ENCODE data around the gene NEMP1.

Gene NEMP1

DNA sequence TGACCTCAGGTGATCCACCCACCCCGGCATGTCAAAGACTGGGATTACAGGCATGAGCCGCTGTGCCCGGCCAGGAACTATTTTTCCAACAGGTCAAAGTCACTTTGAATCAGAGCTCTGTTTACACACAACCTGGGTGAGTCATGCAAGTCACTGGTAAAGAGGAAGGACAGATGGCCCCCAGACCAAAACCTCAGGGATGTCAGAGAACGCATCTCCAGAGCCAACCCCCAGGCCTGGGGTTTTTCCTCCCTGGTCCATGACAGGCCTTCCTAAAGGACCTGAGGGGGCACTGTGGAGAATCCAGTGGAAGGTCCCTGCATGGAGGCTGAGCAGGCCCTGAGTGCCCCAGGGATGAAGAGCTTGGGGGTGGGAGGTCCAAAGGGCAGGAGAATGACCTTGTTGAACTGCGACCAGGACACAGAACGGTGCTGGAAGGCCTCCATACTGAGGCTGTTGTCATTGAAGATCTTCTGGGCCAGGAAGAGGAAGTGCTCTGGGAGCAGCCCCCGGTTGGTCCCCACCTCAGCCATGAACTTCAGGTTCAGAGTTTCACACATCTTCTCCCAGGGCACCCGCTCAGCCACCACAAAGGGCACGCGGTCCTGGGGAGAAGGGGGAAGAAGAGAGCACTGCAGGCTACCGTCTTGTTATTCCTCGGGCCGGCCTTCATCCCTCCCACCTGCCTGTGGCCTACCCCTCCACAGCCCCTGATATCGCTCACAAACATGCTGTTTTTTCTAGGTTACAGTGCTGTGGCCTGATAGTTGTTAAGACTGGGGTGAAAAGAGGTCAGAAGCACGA lies 23.5 kb upstream of the NEMP1 start:
- TF ChIP-seq YY1 (IDR thresholded peaks at IDR 0.05; ENCODE audit: low read depth) (no peak), NFIC (IDR thresholded peaks at IDR 0.05) (no peak), TEAD4 (IDR thresholded peaks at IDR 0.05) (no peak), ZBTB7A (IDR thresholded peaks at IDR 0.05; ENCODE audit: low read depth) (no peak), EP300 (IDR thresholded peaks at IDR 0.05; ENCODE audit: borderline replicate concordance) (no peak), RAD21 (IDR thresholded peaks at IDR 0.05; ENCODE audit: low read depth) (no peak)
- TF ChIP-seq, protein P1, sequence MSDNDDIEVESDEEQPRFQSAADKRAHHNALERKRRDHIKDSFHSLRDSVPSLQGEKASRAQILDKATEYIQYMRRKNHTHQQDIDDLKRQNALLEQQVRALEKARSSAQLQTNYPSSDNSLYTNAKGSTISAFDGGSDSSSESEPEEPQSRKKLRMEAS (IDR thresholded peaks at IDR 0.05): no peak

DNA sequence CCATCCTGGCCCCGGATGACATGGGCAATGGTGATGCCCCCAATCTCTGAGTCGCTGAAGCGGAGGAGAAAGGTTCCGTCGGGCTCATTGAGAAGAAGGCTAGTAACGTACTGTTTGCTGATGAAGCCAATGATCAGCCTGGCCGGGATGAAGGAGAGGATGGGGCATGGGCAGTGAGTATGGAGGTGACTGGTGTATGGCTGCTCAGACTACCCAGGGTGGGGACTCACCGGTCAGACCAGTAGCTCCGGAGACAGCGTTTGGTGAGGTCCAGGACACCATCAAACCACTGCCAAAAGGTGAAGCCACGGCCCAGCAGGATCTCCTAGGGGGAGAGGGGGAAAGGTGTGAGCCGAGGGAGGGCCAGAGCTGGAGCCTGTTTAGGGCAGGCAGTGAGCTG lies 21.2 kb upstream of the NEMP1 start:
- no peak for TF ChIP-seq EP300 (IDR thresholded peaks at IDR 0.05; ENCODE audit: borderline replicate concordance)
- TF ChIP-seq, protein P2, sequence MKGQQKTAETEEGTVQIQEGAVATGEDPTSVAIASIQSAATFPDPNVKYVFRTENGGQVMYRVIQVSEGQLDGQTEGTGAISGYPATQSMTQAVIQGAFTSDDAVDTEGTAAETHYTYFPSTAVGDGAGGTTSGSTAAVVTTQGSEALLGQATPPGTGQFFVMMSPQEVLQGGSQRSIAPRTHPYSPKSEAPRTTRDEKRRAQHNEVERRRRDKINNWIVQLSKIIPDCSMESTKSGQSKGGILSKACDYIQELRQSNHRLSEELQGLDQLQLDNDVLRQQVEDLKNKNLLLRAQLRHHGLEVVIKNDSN (IDR thresholded peaks at IDR 0.05): no peak
- TF ChIP-seq CREB1 (IDR thresholded peaks at IDR 0.05; ENCODE audit: low read depth): no peak
- no peak for TF ChIP-seq TEAD4 (IDR thresholded peaks at IDR 0.05)
- TF ChIP-seq CEBPB (IDR thresholded peaks at IDR 0.05): no peak
- TF ChIP-seq NFIC (IDR thresholded peaks at IDR 0.05): no peak
- TF ChIP-seq, protein P3, sequence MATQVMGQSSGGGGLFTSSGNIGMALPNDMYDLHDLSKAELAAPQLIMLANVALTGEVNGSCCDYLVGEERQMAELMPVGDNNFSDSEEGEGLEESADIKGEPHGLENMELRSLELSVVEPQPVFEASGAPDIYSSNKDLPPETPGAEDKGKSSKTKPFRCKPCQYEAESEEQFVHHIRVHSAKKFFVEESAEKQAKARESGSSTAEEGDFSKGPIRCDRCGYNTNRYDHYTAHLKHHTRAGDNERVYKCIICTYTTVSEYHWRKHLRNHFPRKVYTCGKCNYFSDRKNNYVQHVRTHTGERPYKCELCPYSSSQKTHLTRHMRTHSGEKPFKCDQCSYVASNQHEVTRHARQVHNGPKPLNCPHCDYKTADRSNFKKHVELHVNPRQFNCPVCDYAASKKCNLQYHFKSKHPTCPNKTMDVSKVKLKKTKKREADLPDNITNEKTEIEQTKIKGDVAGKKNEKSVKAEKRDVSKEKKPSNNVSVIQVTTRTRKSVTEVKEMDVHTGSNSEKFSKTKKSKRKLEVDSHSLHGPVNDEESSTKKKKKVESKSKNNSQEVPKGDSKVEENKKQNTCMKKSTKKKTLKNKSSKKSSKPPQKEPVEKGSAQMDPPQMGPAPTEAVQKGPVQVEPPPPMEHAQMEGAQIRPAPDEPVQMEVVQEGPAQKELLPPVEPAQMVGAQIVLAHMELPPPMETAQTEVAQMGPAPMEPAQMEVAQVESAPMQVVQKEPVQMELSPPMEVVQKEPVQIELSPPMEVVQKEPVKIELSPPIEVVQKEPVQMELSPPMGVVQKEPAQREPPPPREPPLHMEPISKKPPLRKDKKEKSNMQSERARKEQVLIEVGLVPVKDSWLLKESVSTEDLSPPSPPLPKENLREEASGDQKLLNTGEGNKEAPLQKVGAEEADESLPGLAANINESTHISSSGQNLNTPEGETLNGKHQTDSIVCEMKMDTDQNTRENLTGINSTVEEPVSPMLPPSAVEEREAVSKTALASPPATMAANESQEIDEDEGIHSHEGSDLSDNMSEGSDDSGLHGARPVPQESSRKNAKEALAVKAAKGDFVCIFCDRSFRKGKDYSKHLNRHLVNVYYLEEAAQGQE (IDR thresholded peaks at IDR 0.05; ENCODE audit: low read depth): no peak
- no peak for TF ChIP-seq EGR1 (IDR thresholded peaks at IDR 0.05)
- TF ChIP-seq, protein P1 (IDR thresholded peaks at IDR 0.05): no peak
- no peak for TF ChIP-seq ZBTB7A (IDR thresholded peaks at IDR 0.05; ENCODE audit: low read depth)
- no peak for TF ChIP-seq TAF1 (IDR thresholded peaks at IDR 0.05; ENCODE audit: low read depth)
- TF ChIP-seq TCF12 (IDR thresholded peaks at IDR 0.05; ENCODE audit: low read depth): no peak
- TF ChIP-seq RAD21 (IDR thresholded peaks at IDR 0.05; ENCODE audit: low read depth): no peak
- TF ChIP-seq FOXM1 (IDR thresholded peaks at IDR 0.05; ENCODE audit: borderline replicate concordance, low read depth): no peak
- no peak for TF ChIP-seq YY1 (IDR thresholded peaks at IDR 0.05; ENCODE audit: low read depth)

DNA sequence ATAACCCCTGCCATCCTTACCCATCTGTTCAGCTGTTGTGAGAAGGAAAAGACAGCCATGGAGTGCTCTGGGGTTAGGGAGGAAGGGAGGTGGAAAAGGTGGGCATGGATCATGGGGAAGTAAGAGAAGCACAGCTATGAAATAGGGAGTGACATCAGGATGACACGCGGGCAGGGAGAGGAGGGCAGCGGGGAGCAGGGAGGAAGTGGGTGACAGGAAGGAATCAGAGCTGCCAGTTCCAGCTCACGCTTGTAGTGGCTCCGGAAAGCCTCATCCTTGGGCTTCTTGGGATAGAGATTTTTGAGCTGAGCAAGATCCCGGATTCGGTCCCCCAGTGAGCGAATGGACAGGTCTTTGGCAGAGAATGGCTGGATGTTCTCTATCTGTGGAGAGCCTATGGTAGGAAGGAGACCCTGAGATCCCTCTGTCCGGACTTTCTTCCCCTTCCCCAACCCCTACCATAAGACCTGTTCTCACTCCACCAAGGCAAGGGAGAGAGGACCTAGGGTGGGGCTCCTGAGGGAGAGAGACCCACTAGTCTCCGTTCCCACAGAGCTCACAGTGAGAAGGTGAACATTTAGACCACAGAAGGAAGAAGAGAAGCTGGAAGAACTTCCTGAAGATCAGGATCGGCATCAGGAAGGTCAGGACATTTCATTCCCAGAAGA lies 20.6 kb upstream of the NEMP1 start:
- no peak for TF ChIP-seq TEAD4 (IDR thresholded peaks at IDR 0.05)
- TF ChIP-seq, protein P1 (IDR thresholded peaks at IDR 0.05): no peak
- TF ChIP-seq, protein P2 (IDR thresholded peaks at IDR 0.05): no peak
- TF ChIP-seq TAF1 (IDR thresholded peaks at IDR 0.05; ENCODE audit: low read depth): no peak

DNA sequence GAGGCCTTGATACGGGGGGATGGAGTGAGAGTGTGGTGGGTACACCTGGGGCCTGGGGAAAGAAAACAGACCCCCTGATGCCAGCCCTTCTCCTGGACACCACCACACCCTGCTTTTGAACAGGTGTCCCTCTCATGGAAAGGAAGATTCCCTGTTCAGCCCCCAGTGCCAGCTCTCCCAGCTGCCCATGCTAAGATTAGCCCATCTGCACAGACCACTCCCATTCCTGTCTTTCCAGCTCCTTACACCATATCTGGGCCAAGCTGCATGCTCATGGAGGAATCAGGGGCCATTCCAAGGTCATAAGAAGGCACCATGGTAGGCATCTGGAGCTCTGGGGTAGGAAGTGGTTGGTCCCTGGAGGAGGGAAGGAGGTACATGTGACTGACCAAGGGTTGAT lies 20.0 kb upstream of the NEMP1 start:
- no peak for TF ChIP-seq FOXM1 (IDR thresholded peaks at IDR 0.05; ENCODE audit: borderline replicate concordance, low read depth)

DNA sequence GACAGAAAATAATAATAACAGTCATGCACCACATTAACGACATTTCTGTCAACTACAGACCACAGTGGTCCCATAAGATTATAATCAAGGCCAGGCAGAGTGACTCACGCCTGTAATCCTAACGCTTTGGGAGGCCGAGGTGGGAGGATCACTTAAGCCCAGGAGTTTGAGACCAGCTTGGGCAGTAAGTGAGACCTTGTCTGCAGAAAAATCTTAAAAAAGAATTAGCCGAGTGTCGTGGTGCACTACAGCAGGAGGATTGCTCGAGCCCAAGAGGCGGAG lies 18.9 kb upstream of the NEMP1 start:
- no peak for TF ChIP-seq RAD21 (IDR thresholded peaks at IDR 0.05; ENCODE audit: low read depth)
- TF ChIP-seq EP300 (IDR thresholded peaks at IDR 0.05; ENCODE audit: borderline replicate concordance): no peak
- TF ChIP-seq, protein P1 (IDR thresholded peaks at IDR 0.05): no peak
- no peak for TF ChIP-seq CEBPB (IDR thresholded peaks at IDR 0.05)
- TF ChIP-seq, protein P2 (IDR thresholded peaks at IDR 0.05): no peak
- TF ChIP-seq EGR1 (IDR thresholded peaks at IDR 0.05): no peak
- no peak for TF ChIP-seq TAF1 (IDR thresholded peaks at IDR 0.05; ENCODE audit: low read depth)
- no peak for TF ChIP-seq NFIC (IDR thresholded peaks at IDR 0.05)
- no peak for TF ChIP-seq YY1 (IDR thresholded peaks at IDR 0.05; ENCODE audit: low read depth)
- TF ChIP-seq FOXM1 (IDR thresholded peaks at IDR 0.05; ENCODE audit: borderline replicate concordance, low read depth): no peak
- no peak for TF ChIP-seq CREB1 (IDR thresholded peaks at IDR 0.05; ENCODE audit: low read depth)
- TF ChIP-seq TCF12 (IDR thresholded peaks at IDR 0.05; ENCODE audit: low read depth): no peak

DNA sequence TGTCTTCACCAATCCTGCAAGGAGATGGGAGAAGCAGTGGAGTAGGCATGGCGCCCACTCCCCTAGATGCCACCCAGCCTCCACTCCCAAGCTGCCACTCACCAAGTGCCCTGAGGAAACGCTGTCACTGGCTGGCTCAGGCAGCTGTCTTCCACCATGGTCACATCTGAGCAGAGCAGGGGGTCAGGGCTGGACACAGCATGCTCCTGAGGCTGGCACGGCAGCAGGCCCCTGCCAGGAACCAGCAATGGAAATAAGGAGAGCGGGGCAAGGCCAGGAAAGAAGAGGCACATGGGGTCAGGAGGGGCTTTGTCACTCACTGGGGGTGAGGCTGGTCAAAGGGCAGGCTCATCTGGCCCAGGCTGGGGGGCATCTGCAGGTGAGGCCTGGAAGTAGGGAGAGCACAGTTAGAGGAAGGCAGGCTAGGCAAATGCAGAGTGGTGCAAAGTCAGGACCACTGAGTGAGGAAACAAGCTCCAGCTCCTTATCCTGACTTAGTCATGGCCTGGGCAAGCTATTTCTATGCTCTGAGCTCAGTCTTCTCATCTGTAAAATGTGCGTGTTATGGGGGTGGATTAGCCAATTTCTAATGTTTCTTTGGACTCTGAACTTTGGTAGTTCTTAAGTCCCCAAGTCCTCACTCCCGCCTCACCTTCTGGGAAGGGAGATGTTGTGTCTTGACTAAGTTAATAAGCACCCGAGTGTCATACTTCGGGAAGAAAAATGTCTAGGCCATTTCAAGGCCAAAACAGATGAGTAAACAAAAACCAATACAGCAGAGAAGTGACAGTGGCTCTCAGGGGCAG lies 18.4 kb upstream of the NEMP1 start:
- TF ChIP-seq EP300 (IDR thresholded peaks at IDR 0.05; ENCODE audit: borderline replicate concordance): no peak
- no peak for TF ChIP-seq EGR1 (IDR thresholded peaks at IDR 0.05)
- no peak for TF ChIP-seq TCF12 (IDR thresholded peaks at IDR 0.05; ENCODE audit: low read depth)
- TF ChIP-seq RAD21 (IDR thresholded peaks at IDR 0.05; ENCODE audit: low read depth): no peak
- TF ChIP-seq, protein P3 (IDR thresholded peaks at IDR 0.05; ENCODE audit: low read depth): no peak
- no peak for TF ChIP-seq CEBPB (IDR thresholded peaks at IDR 0.05)
- TF ChIP-seq NFIC (IDR thresholded peaks at IDR 0.05): no peak
- no peak for TF ChIP-seq YY1 (IDR thresholded peaks at IDR 0.05; ENCODE audit: low read depth)
- TF ChIP-seq, protein P1 (IDR thresholded peaks at IDR 0.05): no peak
- no peak for TF ChIP-seq CREB1 (IDR thresholded peaks at IDR 0.05; ENCODE audit: low read depth)
- TF ChIP-seq ZBTB7A (IDR thresholded peaks at IDR 0.05; ENCODE audit: low read depth): no peak
- TF ChIP-seq, protein P2 (IDR thresholded peaks at IDR 0.05): no peak
- TF ChIP-seq FOXM1 (IDR thresholded peaks at IDR 0.05; ENCODE audit: borderline replicate concordance, low read depth): no peak
- no peak for TF ChIP-seq TEAD4 (IDR thresholded peaks at IDR 0.05)
- TF ChIP-seq TAF1 (IDR thresholded peaks at IDR 0.05; ENCODE audit: low read depth): no peak

Data from Ishikawa (cell line).